Stomach (tissue), 9 donors: ENCODE data around the gene LTA. TPM values are rescaled to one million over a fixed set of nuclear protein-coding genes. Genes with fewer than 3 reads are reported as not detected.

Source experiments
- DNase-seq, 2 donors: peaks; one replicate each; pipeline versions ENCODE4 v3.0.0 to v3.0.0-alpha.2; 2013 to 2019
- H3K27ac ChIP-seq, 5 donors: fragments of 200-600 bp in 4 of 5; sonication (generic) in 4 of 5; one replicate each; pipeline ENCODE4 v1.5.1; 2013 to 2019; ENCODE audit warnings: mild to moderate bottlenecking in 1 of 5, moderate library complexity in 1 of 5
- H3K27me3 ChIP-seq, 3 donors: fragments of 200-600 bp; sonication (generic); one replicate each; pipeline ENCODE4 v1.5.1; 2017 to 2019; ENCODE audit warnings: mixed run types in 1 of 3
- H3K36me3 ChIP-seq, 4 donors: fragments of 200-600 bp; sonication (generic); 1 replicate in 3 of 4; 2 replicates in 1 of 4; pipeline ENCODE4 v1.5.1; 2016 to 2019
- H3K4me1 ChIP-seq, 4 donors: fragments of 200-600 bp; sonication (generic); one replicate each; pipeline ENCODE4 v1.5.1; 2016 to 2019
- H3K4me3 ChIP-seq, 4 donors: fragments of 200-600 bp; sonication (generic) in 3 of 4; one replicate each; pipeline ENCODE4 v1.5.1; 2016 to 2019; ENCODE audit warnings: mild to moderate bottlenecking in 1 of 4
- H3K9me3 ChIP-seq, 4 donors: fragments of 200-600 bp; sonication (generic); one replicate each; pipeline ENCODE4 v1.5.1; 2016 to 2019
- CTCF ChIP-seq, 7 experiments: fragments of 450-650 bp in 4 of 7; fragments of 200-600 bp in 3 of 7; sonication (generic) in 3 of 7; IDR thresholded peaks; one replicate each; pipeline ENCODE4 v1.5.1; 2016 to 2019; ENCODE audit warnings: antibody characterized with exemption in 7 of 7, control low read depth in 2 of 7, mild to moderate bottlenecking in 1 of 7
- EP300 ChIP-seq: sonication (generic); formaldehyde crosslinking; IDR thresholded peaks from one replicate; pipeline ENCODE4 v1.6.1; 2017; ENCODE audit warnings: antibody characterized with exemption
- POLR2A ChIP-seq, 4 donors: fragments of 450-650 bp; IDR thresholded peaks; one replicate each; pipeline ENCODE4 v1.6.1; 2016; ENCODE audit warnings: antibody characterized with exemption in 4 of 4, control low read depth in 2 of 4, mild to moderate bottlenecking in 1 of 4, moderate library complexity in 1 of 4
- POLR2AphosphoS5 ChIP-seq, 3 donors: sonication (generic); formaldehyde crosslinking; IDR thresholded peaks; one replicate each; pipeline ENCODE4 v1.6.1; 2016; ENCODE audit warnings: antibody characterized with exemption in 3 of 3
- WGBS, 5 donors: extraction: QIAGEN DNeasy Blood & Tissue Kit in 3 of 5; methylation state at CpG; one replicate each; pipeline versions ENCODE4 v1.1.5 to v1.1.7; 2013 to 2018; 5-methylcytosine and 5-hydroxymethylcytosine counted together
- intact Hi-C: fragments of 100-400 bp; cut with DNase I; formaldehyde crosslinking; loops from one replicate; pipeline ENCODE4 v1.15.1; 2023; ENCODE audit warnings: low total_unique reads
- polyA plus RNA-seq, 3 donors: library from polyadenylated mRNA; stranded (reverse); fragments of 200-250 nt; gene quantifications; one replicate each; pipeline ENCODE4 v1.2.3, GENCODE V29; 2013
- total RNA-seq, 5 donors: library from RNA; depleted of rRNA; stranded (reverse); fragments of >200 nt; gene quantifications; one replicate each; pipeline versions ENCODE4 v1.1.0 to v1.2.3, GENCODE V29; 2014 to 2016
- donor health status: healthy with polysubstance abuse.
- donor health status: Bipolar disorder and iron deficiency.
- donor health status: healthy.

Gene LTA
- total and polyA plus RNA-seq, 8 donors = 0.18 TPM; not detected in 7

GRCh38 chr6:31534011-31534410 lies 38.1 kb upstream of the LTA start:
- Histone ChIP-seq H3K4me1 (peaks cover 6 to 36% (median 26%) of the 10 kb centered on the region in 4 donors), H3K27me3 (no peaks in the 10 kb centered on the region), H3K27ac (no peak overlapping the region), H3K4me3 (no peak overlapping the region), H3K9me3 (no peaks in the 10 kb centered on the region), H3K36me3 (peaks cover 91 to 98% (median 97%) of the 10 kb centered on the region in 4 donors)
- TF ChIP-seq CTCF (IDR thresholded peaks at IDR 0.05) = no peak
- peak in 1 of 3 donors; percentile 2 for TF ChIP-seq POLR2AphosphoS5 (IDR thresholded peaks at IDR 0.05)
- TF ChIP-seq POLR2A (IDR thresholded peaks at IDR 0.05) = no peak
- no peak for DNase-seq
- 86 to 97% (median 94%) methylated on average over 6 of the region's 6 CpGs for WGBS, 5 donors
- intact Hi-C loops = no loop called here

- peaks cover 12 to 42% (median 31%) of the 10 kb centered on the region in 4 donors for H3K4me1 ChIP-seq
- H3K9me3 ChIP-seq = no peaks in the 10 kb centered on the region
- no peaks in the 10 kb centered on the region for H3K27me3 ChIP-seq
- TF ChIP-seq POLR2A (IDR thresholded peaks at IDR 0.05) = no peak
- TF ChIP-seq CTCF (IDR thresholded peaks at IDR 0.05) = no peak
- no peak for TF ChIP-seq POLR2AphosphoS5 (IDR thresholded peaks at IDR 0.05)
- TF ChIP-seq EP300 = no peak
- WGBS, 5 donors = 90 to 91% (median 90%) methylated on average over 24 of the region's 24 CpGs
- no peak for DNase-seq
- H3K27ac ChIP-seq = no peak overlapping the region
- no peak overlapping the region for H3K4me3 ChIP-seq
- intact Hi-C loops = no loop called here
- peaks cover 96 to 100% (median 100%) of the 10 kb centered on the region in 4 donors for H3K36me3 ChIP-seq
These were observed 37.5 kb upstream of the LTA start for GRCh38 chr6:31534521-31535040.

GRCh38 chr6:31535538-31536324 lies 36.4 kb upstream of the LTA start:
- WGBS, 5 donors = 29 to 79% (median 37%) methylated on average over 2 of the region's 2 CpGs
- Histone ChIP-seq H3K4me3 (no peak overlapping the region), H3K9me3 (no peaks in the 10 kb centered on the region), H3K27me3 (no peaks in the 10 kb centered on the region), H3K27ac (no peak overlapping the region), H3K4me1 (peaks cover 24 to 53% (median 43%) of the 10 kb centered on the region in 4 donors), H3K36me3 (peaks cover 91 to 97% (median 97%) of the 10 kb centered on the region in 4 donors)
- DNase-seq = no peak
- TF ChIP-seq CTCF (IDR thresholded peaks at IDR 0.05) = no peak
- no peak for TF ChIP-seq POLR2A (IDR thresholded peaks at IDR 0.05)
- TF ChIP-seq POLR2AphosphoS5 (IDR thresholded peaks at IDR 0.05) = no peak
- no peak for TF ChIP-seq EP300
- intact Hi-C loops = no loop called here

- WGBS, 5 donors = 41 to 50% (median 47%) methylated on average over 6 of the region's 6 CpGs
These were observed 33.2 kb upstream of the LTA start for GRCh38 chr6:31538805-31539400.

More at GRCh38 chr6:31538805-31539400, 33.2 kb upstream of the LTA start:
- Histone ChIP-seq H3K4me1 (peaks cover 30 to 64% (median 51%) of the 10 kb centered on the region in 4 donors), H3K36me3 (peaks cover 62 to 65% (median 65%) of the 10 kb centered on the region in 4 donors), H3K27ac (peak overlapping the region in 1 of 5 donors; percentile 99), H3K9me3 (no peaks in the 10 kb centered on the region), H3K27me3 (no peaks in the 10 kb centered on the region), H3K4me3 (peak overlapping the region in 2 of 4 donors; percentile 68 to 83)
- DNase-seq = no peak
- TF ChIP-seq EP300 (no peak), POLR2A (IDR thresholded peaks at IDR 0.05) (no peak), POLR2AphosphoS5 (IDR thresholded peaks at IDR 0.05) (no peak), CTCF (IDR thresholded peaks at IDR 0.05) (no peak)
- intact Hi-C loops = no loop called here
